HG03432 (cell line): ENCODE measurements around the gene INF2.
"Not testable (repeated sequence)": the region's sequence is repeated elsewhere in the genome, so short reads cannot be mapped to it uniquely, and the experiment has no call there.

Experiments used
- ATAC-seq: cut with Tn5 transposase; IDR thresholded peaks from one replicate; pipeline ENCODE4 v1.9.1; 2021; ENCODE audit warnings: mild to moderate bottlenecking, moderate library complexity; ENCODE audit not compliant: unreplicated experiment

INF2 gene

GRCh38 chr14:104718147-104718546, 28.7 kb downstream of the INF2 start:
- no peak for ATAC-seq

- no peak for ATAC-seq
Measured at GRCh38 chr14:104718871-104719270, 29.5 kb downstream of the INF2 start.

- ATAC-seq = no peak
Measured at GRCh38 chr14:104719343-104719742, 29.9 kb downstream of the INF2 start.

GRCh38 chr14:104721505-104722431, 32.4 kb downstream of the INF2 start:
- no peak for ATAC-seq

- ATAC-seq = no peak
Measured at GRCh38 chr14:104722938-104723650, 33.7 kb downstream of the INF2 start.

- ATAC-seq = peak; percentile 56
Measured at GRCh38 chr14:104723651-104724406, 34.4 kb downstream of the INF2 start, which contains the start of gene ADSS1. Gene ADSS1 (plus strand): TSS chr14:104724229. CDS start chr14:104724271, 42 bp downstream.

GRCh38 chr14:104724407-104724980, 35.1 kb downstream of the INF2 start:
- no peak for ATAC-seq

- ATAC-seq = no peak
Measured at GRCh38 chr14:104724981-104725771, 35.8 kb downstream of the INF2 start.

GRCh38 chr14:104725772-104726548, 36.5 kb downstream of the INF2 start:
- no peak for ATAC-seq

GRCh38 chr14:104726600-104727451, 37.4 kb downstream of the INF2 start:
- no peak for ATAC-seq

GRCh38 chr14:104728631-104729030, 39.2 kb downstream of the INF2 start:
- ATAC-seq = no peak

GRCh38 chr14:104729176-104729834, 39.9 kb downstream of the INF2 start:
- not testable (repeated sequence) for ATAC-seq

GRCh38 chr14:104729835-104730181, 40.4 kb downstream of the INF2 start:
- no peak for ATAC-seq

- ATAC-seq = no peak
Measured at GRCh38 chr14:104730487-104730886, 41.1 kb downstream of the INF2 start.

- no peak for ATAC-seq
Measured at GRCh38 chr14:104731320-104732294, 42.2 kb downstream of the INF2 start.

- ATAC-seq = no peak
Measured at GRCh38 chr14:104732355-104732804, 43.0 kb downstream of the INF2 start.
